Measurements from ENCODE around the gene IL6.
"Not testable (repeated sequence)": the region's sequence is repeated elsewhere in the genome, so short reads cannot be mapped to it uniquely, and the experiment has no call there.

The IL6 gene

DNA sequence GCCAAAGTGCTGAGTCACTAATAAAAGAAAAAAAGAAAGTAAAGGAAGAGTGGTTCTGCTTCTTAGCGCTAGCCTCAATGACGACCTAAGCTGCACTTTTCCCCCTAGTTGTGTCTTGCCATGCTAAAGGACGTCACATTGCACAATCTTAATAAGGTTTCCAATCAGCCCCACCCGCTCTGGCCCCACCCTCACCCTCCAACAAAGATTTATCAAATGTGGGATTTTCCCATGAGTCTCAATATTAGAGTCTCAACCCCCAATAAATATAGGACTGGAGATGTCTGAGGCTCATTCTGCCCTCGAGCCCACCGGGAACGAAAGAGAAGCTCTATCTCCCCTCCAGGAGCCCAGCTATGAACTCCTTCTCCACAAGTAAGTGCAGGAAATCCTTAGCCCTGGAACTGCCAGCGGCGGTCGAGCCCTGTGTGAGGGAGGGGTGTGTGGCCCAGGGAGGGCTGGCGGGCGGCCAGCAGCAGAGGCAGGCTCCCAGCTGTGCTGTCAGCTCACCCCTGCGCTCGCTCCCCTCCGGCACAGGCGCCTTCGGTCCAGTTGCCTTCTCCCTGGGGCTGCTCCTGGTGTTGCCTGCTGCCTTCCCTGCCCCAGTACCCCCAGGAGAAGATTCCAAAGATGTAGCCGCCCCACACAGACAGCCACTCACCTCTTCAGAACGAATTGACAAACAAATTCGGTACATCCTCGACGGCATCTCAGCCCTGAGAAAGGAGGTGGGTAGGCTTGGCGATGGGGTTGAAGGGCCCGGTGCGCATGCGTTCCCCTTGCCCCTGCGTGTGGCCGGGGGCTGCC is at the start of gene IL6:
TSS of gene IL6 (plus strand) at position 294 of the 807 bp plus-strand sequence. CDS start at position 357, 63 bp downstream.
- DNase-seq: peak; percentile 8 to 54

DNA sequence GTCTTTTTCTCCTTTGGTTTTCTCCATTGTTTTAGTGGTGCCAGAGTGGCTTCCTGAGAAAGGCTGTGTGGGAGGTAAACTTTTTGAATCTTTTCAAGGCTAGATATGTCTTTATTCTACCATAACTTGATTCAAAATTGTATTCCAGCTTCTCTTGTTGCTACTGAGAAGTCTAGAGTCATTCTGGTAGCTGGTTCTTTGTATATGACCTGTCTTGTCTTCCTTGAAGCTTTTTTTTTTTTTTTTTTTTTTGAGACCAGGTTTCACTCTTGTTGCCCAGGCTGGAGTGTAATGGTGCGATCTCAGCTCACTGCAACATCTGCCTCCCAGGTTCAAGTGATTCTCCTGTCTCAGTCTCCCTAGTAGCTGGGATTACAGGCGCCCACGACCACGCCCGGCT is 49.7 kb upstream of the IL6 start:
- not testable (repeated sequence) for DNase-seq

DNA sequence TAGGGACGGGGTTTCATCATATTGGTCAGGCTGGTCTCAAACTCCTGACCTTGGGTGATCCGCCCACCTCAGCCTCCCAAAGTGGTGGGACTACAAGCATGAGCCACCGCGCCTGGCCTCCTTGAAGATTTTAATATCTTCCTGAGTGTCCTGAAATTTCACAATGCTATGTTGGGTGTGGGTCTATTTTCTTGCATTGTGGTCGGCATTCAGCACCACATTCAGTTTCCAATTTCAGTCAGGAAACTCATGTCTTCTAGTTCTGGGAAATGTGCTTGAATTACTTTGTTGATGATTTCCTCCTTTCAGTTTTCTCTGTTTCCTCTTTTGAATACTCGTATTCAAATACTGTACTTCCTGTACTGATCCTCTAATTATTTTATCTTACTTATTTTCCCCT is 49.3 kb upstream of the IL6 start:
- no peak for DNase-seq

DNA sequence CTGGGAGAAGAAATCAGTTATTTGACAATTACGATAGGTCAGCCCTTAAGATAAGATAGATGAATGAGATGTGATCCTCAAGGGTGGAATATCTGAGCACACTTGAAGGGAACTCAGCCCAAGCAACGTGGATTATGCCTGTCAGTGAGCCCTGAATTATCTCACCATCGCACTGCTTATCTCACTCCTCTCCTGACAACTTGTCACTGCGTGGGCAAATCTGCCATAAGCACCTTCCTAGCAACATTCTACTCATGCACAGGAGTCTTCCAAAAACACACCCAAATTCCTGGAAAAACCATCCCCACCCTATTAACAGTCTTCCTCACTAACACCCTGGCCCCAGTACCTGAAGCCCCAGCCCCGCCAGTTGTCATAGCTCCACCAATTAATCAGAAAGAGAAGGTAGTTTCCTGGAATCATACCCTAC is 46.5 kb upstream of the IL6 start:
- no peak for DNase-seq

DNA sequence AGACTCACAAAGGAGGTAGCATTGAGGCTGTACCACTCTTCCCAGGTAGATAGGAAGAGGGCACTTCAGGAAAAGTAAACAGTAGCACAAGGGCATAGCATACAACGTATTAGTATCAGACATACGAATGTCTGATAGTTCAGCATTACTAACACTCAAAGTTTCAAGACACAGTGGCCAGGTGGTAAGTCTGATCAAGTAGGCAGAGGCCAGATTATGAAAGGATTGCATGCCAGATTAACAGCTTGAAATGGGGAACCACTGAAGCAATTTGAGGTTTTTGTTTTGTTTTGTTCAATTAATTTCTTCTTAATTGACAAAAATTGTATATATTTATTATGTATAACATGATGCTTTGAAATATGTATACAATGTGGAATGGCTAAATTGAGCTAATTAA is 45.7 kb upstream of the IL6 start:
- no peak for DNase-seq

DNA sequence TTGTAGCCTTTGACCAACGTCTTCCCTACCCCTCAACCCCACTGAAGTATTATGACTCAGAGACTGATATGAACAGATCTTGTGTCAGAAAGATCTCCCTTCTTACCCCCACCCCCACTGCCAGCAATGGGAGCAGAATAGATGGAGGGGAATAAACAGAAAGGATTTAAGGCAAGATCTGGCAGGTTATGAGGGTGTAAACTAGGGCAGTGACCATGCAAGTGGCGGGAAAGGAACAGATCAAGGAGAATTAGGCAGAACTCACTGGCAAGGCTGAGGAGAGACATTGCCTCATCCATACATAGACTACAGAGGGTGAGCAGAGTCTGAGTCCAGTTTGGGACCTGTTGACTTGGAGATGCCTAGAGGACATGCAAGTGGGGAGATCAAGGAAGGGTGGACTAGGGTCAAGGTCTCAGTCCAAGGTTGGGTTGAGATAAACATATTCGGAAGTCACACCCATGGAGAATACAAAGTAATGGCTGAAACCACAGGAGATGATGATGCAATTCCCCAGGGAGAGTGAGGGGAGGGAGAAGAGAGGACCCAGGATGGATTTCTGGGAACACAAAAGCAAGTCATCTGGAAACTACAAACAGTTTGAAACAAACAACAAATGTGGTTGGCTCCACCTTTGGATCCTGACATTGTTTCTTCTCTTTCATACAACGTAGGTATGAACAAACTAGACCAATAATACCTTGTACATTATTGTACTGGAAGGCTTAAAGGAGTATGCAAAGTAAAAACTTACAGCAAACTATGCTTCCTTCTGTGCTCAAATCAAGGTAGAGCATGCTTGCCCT is 44.9 kb upstream of the IL6 start:
- no peak for DNase-seq

DNA sequence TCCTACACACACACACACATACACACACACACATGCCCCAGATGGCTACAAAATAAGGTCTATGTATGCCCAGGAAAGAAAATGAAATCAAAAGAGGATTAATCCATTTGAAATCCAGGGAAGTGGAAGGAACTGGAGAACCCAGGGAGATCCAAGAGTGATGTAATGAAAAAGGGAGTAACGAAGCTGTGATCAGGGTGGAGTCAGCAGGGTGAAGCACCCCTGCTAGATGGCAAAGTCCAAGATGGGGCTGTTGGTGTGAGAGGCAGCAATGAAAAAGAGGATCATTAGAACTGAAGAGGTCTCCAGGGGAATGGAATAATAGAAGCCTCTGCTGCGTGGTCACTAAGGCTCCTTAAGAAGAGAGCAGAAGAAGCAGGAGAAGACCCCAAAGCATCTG is 43.6 kb upstream of the IL6 start:
- DNase-seq: no peak

DNA sequence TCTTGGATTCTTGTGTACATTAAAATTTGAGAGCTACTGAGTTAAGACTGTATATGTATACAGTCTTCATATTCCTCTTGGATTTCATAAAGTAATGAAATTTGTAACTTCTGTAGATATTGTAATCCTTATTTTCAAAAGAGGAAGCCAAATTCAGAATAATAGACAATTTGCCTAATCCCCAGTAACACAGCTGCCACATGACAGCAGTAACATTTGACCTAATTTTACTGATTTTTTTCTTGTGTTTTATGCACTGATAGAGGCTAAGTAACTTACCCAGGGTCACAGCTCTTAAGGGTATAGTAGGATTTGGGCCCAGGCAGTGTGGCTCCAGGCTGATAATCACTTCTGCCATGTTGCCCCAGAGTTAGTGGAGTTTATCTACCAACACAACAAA is 40.4 kb upstream of the IL6 start:
- DNase-seq: no peak

DNA sequence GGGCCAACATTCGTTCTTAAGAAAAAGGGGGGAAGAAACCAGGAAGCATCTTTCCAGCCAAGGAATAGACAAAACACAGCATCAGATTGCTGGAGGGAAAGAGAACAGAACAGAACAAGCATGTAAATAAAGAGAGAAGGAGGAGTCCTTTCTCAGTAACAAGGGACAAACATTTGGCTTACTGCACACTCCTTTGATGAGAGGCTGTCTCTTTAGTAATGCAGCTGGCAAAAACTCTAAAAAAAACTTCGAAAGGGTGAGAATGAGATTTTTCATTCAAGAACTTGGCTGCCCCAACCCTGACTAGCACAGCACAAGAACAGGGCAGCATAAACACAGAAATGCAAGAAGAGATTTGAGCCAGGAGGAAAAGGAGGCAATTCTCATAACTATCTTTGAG is 38.9 kb upstream of the IL6 start:
- DNase-seq: no peak

DNA sequence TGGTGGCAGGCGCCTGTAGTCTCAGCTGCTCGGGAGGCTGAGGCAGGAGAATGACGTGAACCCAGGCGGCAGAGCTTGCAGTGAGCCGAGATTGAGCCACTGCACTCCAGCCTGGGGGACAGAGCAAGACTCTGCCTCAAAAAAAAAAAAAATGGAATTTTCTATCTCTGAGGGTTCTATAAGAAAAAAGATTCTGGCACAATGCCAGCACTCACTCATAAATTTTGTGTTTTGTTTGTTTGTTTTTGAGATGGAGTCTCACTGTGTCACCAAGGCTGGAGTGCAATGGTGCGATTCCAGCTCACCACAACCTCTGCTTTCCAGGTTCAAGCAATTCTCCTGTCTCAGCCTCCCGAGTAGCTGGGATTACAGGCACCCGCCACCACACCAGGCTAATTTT is 38.1 kb upstream of the IL6 start:
- not testable (repeated sequence) for DNase-seq

DNA sequence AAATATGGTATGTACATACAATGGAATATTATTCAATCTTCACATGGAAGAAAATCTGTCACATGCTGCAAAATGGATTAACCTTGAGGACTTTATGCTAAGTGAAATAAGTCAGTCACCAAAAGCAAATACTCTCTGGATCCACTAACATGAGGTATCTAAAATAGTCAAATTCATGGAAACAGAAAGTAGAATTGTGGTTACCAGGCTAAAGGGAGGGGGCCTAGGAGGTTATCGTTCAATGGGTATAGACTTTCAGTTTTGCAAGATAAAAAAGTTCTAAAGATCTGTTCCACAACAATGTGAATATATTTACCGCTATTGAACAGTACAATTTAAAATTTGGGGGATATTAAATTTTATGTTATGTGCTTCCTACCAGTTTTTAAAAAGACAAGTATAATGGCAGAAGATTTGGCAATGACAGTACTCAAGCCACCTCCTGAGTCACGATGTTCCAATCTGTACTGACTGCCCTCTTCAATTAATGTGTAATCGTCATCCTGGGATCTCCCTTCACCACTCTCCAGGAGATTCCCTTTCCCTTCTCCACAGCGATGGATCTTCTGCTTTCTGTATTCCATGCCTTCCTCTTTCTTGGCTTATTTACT is 32.3 kb upstream of the IL6 start:
- no peak for DNase-seq

DNA sequence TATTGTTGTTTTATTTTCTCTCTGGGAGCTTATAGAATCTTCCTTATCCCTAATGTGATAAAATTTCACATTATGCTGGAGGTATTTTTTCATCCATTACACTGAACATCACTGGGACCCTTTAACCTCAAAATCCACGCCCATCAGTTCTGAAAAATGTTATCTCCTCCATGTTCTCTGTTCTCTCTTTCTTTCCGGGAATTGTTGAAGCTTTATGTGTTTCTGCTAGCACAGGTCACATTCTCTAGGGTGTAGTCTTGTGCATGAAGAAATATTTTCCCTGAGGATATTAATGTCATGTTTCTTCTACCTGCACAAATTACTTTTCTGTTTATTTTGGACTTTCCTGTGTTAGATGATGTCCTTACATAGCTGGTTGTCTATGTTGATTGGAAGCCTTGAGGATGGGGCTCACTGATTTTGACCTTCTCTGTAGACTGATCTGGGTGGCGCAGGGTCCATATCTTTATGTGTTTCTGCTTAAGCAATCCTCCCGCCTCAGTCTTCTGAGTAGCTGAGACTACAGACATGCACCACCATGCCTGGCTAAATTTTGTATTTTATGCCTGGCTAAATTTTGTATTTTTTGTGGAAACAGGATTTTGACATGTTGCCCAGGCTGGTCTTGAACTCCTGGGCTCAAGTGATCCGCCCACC is 31.4 kb upstream of the IL6 start:
- DNase-seq: no peak

DNA sequence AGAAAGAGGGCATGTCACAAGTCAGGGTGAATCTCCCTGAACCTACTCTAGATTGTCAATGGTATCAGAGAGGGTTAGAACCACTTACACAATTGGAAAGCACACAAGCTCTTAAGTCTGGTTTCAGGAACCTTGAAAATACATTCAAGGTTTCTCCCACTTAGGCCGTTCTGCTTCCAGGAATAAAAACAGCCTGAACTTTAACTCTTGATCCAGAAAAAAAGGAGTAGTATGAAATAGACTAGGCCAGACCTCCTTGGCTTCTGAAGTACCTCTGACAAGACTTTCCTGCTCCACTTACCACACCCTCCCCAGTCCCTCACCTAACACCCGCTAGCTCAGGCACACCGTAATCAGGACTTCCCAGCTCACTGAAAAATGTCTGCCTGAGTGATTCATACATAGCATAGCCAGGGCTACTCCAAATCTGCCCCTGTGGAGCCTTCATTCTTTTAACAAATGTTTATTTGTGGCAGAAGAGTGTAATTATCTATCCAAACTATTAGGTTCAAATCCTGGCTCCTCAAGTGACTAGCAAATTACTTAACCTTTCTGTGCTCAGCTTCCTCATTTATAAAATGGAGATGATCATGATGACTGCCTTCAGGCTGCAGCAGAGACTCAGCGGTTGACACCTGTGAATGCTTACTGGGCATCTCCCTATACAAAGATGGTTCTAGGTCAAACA is 30.3 kb upstream of the IL6 start:
- DNase-seq: no peak

DNA sequence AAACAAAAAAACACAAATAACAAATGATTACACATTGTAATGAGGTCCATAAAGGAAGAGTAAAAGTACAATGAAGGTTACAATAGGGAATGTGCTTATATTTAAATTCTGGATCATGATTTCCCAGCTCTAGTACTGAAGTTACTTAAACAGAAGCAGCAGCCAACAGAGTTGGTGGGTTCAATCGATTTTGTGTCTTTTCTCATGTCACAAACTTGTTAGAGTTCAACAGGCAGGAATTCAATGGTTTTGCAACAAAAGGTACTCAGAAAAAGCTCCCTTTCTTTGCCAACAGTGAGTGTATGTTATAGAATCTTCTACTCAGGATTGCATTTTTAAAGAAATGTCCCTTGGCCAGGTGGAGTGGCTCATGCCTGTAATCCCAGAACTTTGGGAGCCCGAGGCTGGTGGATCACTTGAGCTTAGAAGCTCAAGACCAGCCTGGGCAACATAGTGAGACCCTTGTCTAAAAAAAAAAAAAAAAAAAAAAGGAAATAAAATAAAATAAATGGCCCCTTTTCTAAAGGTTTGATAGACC is 29.6 kb upstream of the IL6 start:
- no peak for DNase-seq

DNA sequence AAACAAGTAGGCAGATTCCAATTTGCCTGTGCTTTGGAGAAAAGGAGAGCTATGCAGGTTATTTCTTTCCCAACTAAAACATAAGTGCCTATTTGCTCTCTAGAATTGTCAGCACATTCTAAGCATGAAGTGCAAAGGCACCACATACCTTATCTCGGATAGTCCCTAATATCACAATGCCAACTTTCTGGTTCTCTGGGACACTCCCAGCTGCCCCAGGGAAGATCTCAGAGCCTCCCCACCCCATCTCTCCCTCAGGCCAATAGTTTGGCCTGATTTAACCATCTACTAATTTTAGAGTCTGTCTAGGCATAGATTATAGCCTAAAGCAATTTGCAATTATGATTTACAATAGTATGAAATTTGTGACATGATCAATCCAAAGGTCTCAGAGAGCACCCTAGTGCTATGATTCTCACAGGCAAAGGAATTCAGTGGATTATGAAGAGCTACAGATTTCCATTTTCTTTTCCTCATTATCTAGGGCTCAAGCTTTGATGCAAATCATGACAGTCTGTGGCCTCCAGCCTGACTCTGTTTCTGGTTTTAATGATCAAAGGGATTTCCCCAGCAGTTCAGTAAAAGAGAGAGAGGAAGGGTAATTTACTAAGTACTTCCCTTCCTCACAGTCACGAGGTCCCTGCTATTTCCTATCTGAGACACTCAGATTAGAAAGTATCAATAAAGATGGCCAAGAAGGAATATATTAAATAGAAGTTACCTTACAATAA is 29.0 kb upstream of the IL6 start:
- no peak for DNase-seq

DNA sequence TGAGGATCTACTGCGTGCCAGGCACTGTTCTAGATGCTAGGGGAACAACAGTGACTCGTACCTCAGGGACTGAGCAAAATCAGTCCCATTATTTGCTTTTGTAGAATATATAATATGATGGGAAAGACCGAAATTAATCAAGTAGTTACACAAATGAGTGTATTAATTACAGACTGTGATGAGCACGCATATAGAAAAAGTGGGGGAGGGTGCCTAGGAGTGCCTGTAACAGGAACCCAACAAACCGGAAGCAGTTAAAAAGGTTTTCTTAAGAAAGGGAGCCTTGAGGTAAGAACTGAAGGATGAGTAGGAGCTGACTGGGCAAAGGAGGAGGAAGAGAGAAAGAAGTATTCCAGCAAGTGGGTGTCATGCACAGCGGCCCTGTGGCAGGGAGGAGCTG is 28.2 kb upstream of the IL6 start:
- no peak for DNase-seq

DNA sequence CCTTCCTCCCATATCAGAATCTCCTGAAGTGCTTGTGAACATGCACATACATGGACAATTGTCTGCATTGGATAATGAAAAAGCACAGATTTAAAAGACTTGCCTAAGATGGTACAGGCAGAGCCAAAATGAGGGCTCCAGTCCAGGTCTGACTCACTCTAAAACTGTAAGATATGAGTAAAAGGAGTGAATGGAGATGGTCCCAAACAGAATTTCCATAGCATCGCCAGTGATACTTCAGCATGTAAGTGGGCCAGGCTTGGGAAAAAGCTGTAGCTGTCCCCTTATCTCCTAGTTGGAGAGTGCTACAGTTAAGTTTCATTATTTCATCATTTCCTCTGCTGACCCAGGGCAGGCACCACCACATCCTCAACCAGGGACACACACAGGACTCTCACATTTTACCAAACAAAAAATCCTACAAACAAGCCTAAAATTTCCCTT is 26.4 kb upstream of the IL6 start:
- no peak for DNase-seq

DNA sequence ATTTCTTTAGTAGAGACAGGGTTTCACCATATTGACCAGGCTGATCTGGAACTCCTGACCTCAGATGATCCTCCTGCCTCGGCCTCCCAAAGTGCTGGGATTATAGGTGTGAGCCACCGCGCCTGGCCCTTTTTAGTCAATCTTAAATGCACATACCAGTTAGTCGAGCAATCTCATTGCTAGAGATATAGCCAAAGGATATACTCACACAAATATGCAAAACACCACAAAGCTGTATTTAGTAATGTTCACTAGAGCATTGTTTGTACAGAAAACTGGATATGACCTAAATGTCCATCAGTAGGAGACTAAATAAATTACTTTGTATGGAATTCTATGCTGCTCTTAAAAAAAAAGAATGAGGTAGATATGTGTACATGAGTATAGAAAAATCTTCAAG is 24.5 kb upstream of the IL6 start:
- DNase-seq: no peak

DNA sequence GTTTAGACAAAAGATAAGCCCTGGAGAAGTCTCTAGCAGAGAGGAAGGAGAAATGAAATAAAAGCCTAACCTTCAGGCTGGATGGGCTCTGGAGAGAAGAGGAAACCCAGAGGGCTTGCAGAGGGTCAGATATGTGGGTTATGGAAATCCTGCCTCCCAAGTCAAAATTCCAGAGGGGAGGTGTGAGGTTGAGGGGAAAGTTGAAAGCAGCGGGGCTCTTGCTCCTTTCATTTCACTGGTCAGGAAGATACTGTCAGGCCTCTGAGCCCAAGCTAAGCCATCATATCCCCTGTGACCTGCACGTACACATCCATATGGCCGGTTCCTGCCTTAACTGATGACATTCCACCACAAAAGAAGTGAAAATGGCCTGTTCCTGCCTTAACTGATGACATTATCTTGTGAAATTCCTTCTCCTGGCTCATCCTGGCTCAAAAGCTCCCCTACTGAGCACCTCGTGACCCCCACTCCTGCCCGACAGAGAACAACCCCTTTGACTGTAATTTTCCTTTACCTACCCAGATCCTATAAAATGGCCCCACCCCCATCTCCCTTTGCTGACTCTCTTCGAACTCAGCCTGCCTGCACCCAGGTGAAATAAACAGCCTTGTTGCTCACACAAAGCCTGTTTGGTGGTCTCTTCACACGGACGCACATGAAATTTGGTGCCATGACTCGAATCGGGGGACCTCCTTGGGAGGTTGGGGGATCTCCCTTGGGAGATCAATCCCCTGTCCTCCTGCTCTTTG is 23.7 kb upstream of the IL6 start:
- not testable (repeated sequence) for DNase-seq

DNA sequence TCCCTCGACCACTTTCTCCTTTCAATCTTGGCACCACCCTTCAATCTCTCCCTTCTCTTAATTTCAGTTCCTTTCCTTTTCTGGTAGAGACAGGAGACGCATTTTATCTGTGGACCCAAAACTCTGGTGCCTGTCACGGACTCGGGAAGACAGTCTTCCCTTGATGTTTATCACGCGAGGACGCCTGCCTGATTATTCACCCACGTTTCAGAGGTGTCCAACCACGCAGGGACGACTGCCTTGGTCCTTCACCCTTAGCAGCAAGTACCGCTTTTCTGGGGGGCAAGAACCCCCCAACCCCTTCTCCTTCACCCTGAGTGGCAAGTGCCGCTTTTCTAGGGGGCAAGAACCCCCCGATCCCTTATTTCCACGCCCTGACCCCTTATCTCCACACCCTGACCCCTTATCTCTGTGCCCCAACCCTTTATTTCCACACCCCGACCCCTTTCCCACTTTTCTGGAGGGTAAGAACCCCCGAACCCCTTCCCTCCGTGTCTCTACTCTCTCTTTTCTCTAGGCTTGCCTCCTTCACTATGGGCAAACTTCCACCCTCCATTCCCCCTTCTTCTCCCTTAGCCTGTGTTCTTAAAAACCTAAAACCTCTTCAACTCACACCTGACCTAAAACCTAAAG is 22.9 kb upstream of the IL6 start:
- not testable (repeated sequence) for DNase-seq

Data from NCI-H187 (cell line).